ENCODE results near the gene RAB44.

DNA sequence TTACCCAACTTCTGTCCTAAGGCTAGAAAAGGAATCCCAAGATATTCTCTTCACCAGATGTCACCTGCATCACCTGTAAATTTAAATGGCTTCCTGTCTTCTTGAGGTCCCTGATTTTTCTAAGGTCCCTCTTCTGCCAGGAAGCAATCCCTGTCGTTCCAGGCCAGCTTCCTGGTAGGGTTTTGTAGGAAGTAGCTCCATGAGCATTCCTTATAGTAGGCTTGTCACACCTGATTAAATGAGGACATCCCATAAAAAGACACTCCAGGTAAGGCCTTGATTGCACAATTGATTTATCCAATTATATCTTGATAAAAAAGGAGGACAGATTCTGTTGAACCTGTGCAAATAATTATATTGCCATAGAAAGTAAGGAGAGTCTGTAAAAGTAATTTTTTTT is 8.7 kb downstream of the RAB44 start:
- TF ChIP-seq POLR2A (IDR thresholded peaks at IDR 0.05; ENCODE audit: low read depth, low read length) (no peak), SPI1 (IDR thresholded peaks at IDR 0.05; ENCODE audit: low read depth, low read length) (no peak), TAF1 (IDR thresholded peaks at IDR 0.05; ENCODE audit: low read depth, low read length) (no peak), POLR2AphosphoS5 (IDR thresholded peaks at IDR 0.05; ENCODE audit: low read depth, low read length) (no peak), PAX5 (IDR thresholded peaks at IDR 0.05; ENCODE audit: insufficient read depth, low read length, severe bottlenecking) (no peak), POU2F2 (IDR thresholded peaks at IDR 0.05; ENCODE audit: low read depth, low read length) (no peak)

Data from GM12891 (cell line).